ENCODE data around the gene UPK3B.

GRCh38 chr7:76505168-76506080 lies 4.9 kb upstream of the UPK3B start:
- no peak for TF ChIP-seq CTCF (IDR thresholded peaks at IDR 0.05)
- TF ChIP-seq POLR2A (IDR thresholded peaks at IDR 0.05) = no peak

All from Peyer's patch (tissue), 4 donors.